ENCODE results near the gene ZNF200.
"Not testable (repeated sequence)": the region's sequence is repeated elsewhere in the genome, so short reads cannot be mapped to it uniquely, and the experiment has no call there.

Gene ZNF200

GRCh38 chr16:3197694-3198333 is 37.1 kb downstream of the ZNF200 start:
- DNase-seq: not testable (repeated sequence)

GRCh38 chr16:3195975-3196374 is 39.0 kb downstream of the ZNF200 start:
- DNase-seq: no peak

- DNase-seq: no peak
These were observed 40.2 kb downstream of the ZNF200 start for GRCh38 chr16:3194792-3195191.

GRCh38 chr16:3193221-3194212 is 41.4 kb downstream of the ZNF200 start:
- no peak for DNase-seq

GRCh38 chr16:3192476-3193019 is 42.4 kb downstream of the ZNF200 start:
- no peak for DNase-seq

- DNase-seq: peak in 1 of 2 experiments; percentile 46
These were observed 44.0 kb downstream of the ZNF200 start for GRCh38 chr16:3190949-3191353.

- DNase-seq: no peak
These were observed 45.1 kb downstream of the ZNF200 start for GRCh38 chr16:3189869-3190268.

GRCh38 chr16:3188925-3189825 is 45.8 kb downstream of the ZNF200 start:
- DNase-seq: peak in 1 of 2 experiments; percentile 18

GRCh38 chr16:3188675-3188924 is 46.4 kb downstream of the ZNF200 start:
- no peak for DNase-seq

GRCh38 chr16:3187798-3188674 is 46.9 kb downstream of the ZNF200 start, which contains the start of gene OR1F1:
TSS of gene OR1F1 (plus strand) at chr16:3188204.
- peak; percentile 60 to 80 for DNase-seq

- no peak for DNase-seq
These were observed 47.8 kb downstream of the ZNF200 start for GRCh38 chr16:3186946-3187690.

- no peak for DNase-seq
These were observed 51.4 kb downstream of the ZNF200 start for GRCh38 chr16:3183445-3184139.

- peak in 1 of 2 experiments; percentile 43 for DNase-seq
These were observed 52.1 kb downstream of the ZNF200 start for GRCh38 chr16:3182608-3183444.

- DNase-seq: not testable (repeated sequence)
These were observed 52.7 kb downstream of the ZNF200 start for GRCh38 chr16:3182293-3182607.

GRCh38 chr16:3180445-3180878 is 54.5 kb downstream of the ZNF200 start:
- no peak for DNase-seq

GRCh38 chr16:3179651-3180050 is 55.3 kb downstream of the ZNF200 start:
- no peak for DNase-seq

- no peak for DNase-seq
These were observed 59.5 kb downstream of the ZNF200 start for GRCh38 chr16:3175157-3176093.

GRCh38 chr16:3174618-3175148 is 60.3 kb downstream of the ZNF200 start:
- DNase-seq: no peak
